Suprapubic skin (tissue), 4 donors: ENCODE results near the gene NRG3. TPM values are rescaled to one million over a fixed set of nuclear protein-coding genes. Genes with fewer than 3 reads are reported as not detected.

Source experiments
- DNase-seq, 2 donors: peaks; one replicate each; pipeline ENCODE4 v3.0.0-alpha.2; 2019; ENCODE audit warnings: low spot score in 2 of 2
- H3K27ac ChIP-seq: fragments of 200-600 bp; sonication (generic); one replicate; pipeline ENCODE4 v1.5.1; 2019
- H3K27me3 ChIP-seq: fragments of 200-600 bp; sonication (generic); one replicate; pipeline ENCODE4 v1.5.1; 2019
- H3K36me3 ChIP-seq: fragments of 200-600 bp; sonication (generic); one replicate; pipeline ENCODE4 v1.5.1; 2019
- H3K4me1 ChIP-seq: fragments of 200-600 bp; sonication (generic); one replicate; pipeline ENCODE4 v1.5.1; 2019
- H3K4me3 ChIP-seq: fragments of 200-600 bp; sonication (generic); one replicate; pipeline ENCODE4 v1.5.1; 2019; ENCODE audit warnings: mild to moderate bottlenecking
- H3K9me3 ChIP-seq: fragments of 200-600 bp; sonication (generic); one replicate; pipeline ENCODE4 v1.5.1; 2019
- CTCF ChIP-seq, 2 donors: fragments of 200-600 bp in 1 of 2; fragments of 450-650 bp in 1 of 2; sonication (generic) in 1 of 2; IDR thresholded peaks; one replicate each; pipeline ENCODE4 v1.5.1; 2016 to 2019; ENCODE audit warnings: antibody characterized with exemption in 2 of 2, mild to moderate bottlenecking in 1 of 2, moderate library complexity in 1 of 2
- EP300 ChIP-seq: sonication (generic); formaldehyde crosslinking; IDR thresholded peaks from one replicate; pipeline ENCODE4 v1.6.1; 2017; ENCODE audit warnings: antibody characterized with exemption
- POLR2A ChIP-seq, 2 donors: fragments of 450-650 bp; IDR thresholded peaks; one replicate each; pipeline ENCODE4 v1.6.1; 2017; ENCODE audit warnings: antibody characterized with exemption in 2 of 2, mild to moderate bottlenecking in 2 of 2, moderate library complexity in 2 of 2
- POLR2AphosphoS5 ChIP-seq, 3 donors: sonication (generic); formaldehyde crosslinking; IDR thresholded peaks; one replicate each; pipeline ENCODE4 v1.6.1; 2017; ENCODE audit warnings: antibody characterized with exemption in 3 of 3
- WGBS: methylation state at CpG from one replicate; pipeline ENCODE4 v1.1.5; 2018; 5-methylcytosine and 5-hydroxymethylcytosine counted together
- total RNA-seq, 4 donors: library from RNA; depleted of rRNA; stranded (reverse); fragments of >200 nt; gene quantifications; one replicate each; pipeline ENCODE4 v1.1.0, GENCODE V29; 2016

NRG3 gene
- total RNA-seq, 4 donors from 2014 or later = 0.65 to 3.5 (median 1.3) TPM

GRCh38 chr10:82148764-82149163, 273.8 kb downstream of the NRG3 start:
- Histone ChIP-seq H3K36me3 (no peaks in the 10 kb centered on the region), H3K4me3 (no peak overlapping the region), H3K27me3 (no peaks in the 10 kb centered on the region), H3K9me3 (no peaks in the 10 kb centered on the region), H3K27ac (no peak overlapping the region), H3K4me1 (no peaks in the 10 kb centered on the region)
- no peak for DNase-seq
- WGBS = 28% methylated on average over 1 of the region's 1 CpG
- TF ChIP-seq CTCF (IDR thresholded peaks at IDR 0.05) = no peak
- TF ChIP-seq EP300 = no peak

GRCh38 chr10:82149674-82150073, 274.7 kb downstream of the NRG3 start:
- DNase-seq = no peak
- Histone ChIP-seq H3K27me3 (no peaks in the 10 kb centered on the region), H3K4me3 (no peak overlapping the region), H3K9me3 (no peaks in the 10 kb centered on the region), H3K4me1 (no peaks in the 10 kb centered on the region), H3K27ac (no peak overlapping the region), H3K36me3 (no peaks in the 10 kb centered on the region)
- WGBS = 44% methylated on average over 4 of the region's 4 CpGs
- TF ChIP-seq EP300 = no peak

- no peak overlapping the region for H3K4me3 ChIP-seq
- H3K27me3 ChIP-seq = no peaks in the 10 kb centered on the region
- H3K36me3 ChIP-seq = no peaks in the 10 kb centered on the region
- no peaks in the 10 kb centered on the region for H3K9me3 ChIP-seq
- WGBS = 56% methylated on average over 9 of the region's 9 CpGs
- no peak overlapping the region for H3K27ac ChIP-seq
- H3K4me1 ChIP-seq = no peaks in the 10 kb centered on the region
- TF ChIP-seq POLR2A (IDR thresholded peaks at IDR 0.05) = no peak
- no peak for TF ChIP-seq EP300
- TF ChIP-seq CTCF (IDR thresholded peaks at IDR 0.05) = no peak
- TF ChIP-seq POLR2AphosphoS5 (IDR thresholded peaks at IDR 0.05) = no peak
- no peak for DNase-seq
Observed at GRCh38 chr10:82150123-82150900, 275.3 kb downstream of the NRG3 start.

- no peak overlapping the region for H3K4me3 ChIP-seq
- WGBS = 80% methylated on average over 1 of the region's 1 CpG
Observed at GRCh38 chr10:82160307-82160706, 285.3 kb downstream of the NRG3 start.

GRCh38 chr10:82161264-82161663, 286.3 kb downstream of the NRG3 start:
- H3K4me3 ChIP-seq = no peak overlapping the region
- H3K4me1 ChIP-seq = no peaks in the 10 kb centered on the region
- no peaks in the 10 kb centered on the region for H3K36me3 ChIP-seq
- WGBS = 78% methylated on average over 2 of the region's 2 CpGs
- H3K27ac ChIP-seq = no peak overlapping the region
- no peak for DNase-seq
- no peaks in the 10 kb centered on the region for H3K27me3 ChIP-seq
- no peak for TF ChIP-seq POLR2A (IDR thresholded peaks at IDR 0.05)
- TF ChIP-seq EP300 = no peak
- no peak for TF ChIP-seq POLR2AphosphoS5 (IDR thresholded peaks at IDR 0.05)
- no peak for TF ChIP-seq CTCF (IDR thresholded peaks at IDR 0.05)
- H3K9me3 ChIP-seq = no peaks in the 10 kb centered on the region

More at GRCh38 chr10:82160307-82160706, 285.3 kb downstream of the NRG3 start:
- no peaks in the 10 kb centered on the region for H3K36me3 ChIP-seq
- no peak for TF ChIP-seq EP300
- no peak for TF ChIP-seq CTCF (IDR thresholded peaks at IDR 0.05)
- no peak for TF ChIP-seq POLR2AphosphoS5 (IDR thresholded peaks at IDR 0.05)
- TF ChIP-seq POLR2A (IDR thresholded peaks at IDR 0.05) = no peak
- no peak overlapping the region for H3K27ac ChIP-seq
- no peaks in the 10 kb centered on the region for H3K4me1 ChIP-seq
- no peak for DNase-seq
- H3K27me3 ChIP-seq = no peaks in the 10 kb centered on the region
- H3K9me3 ChIP-seq = no peaks in the 10 kb centered on the region
